GM23248 (cell line): Measurements from ENCODE around the gene USP6. TPM values are rescaled to one million over a fixed set of nuclear protein-coding genes. Genes with fewer than 3 reads are reported as not detected.

Source experiments
- DNase-seq: peaks from one replicate; pipeline ENCODE4 v3.0.0-alpha.2; 2015
- H2AFZ ChIP-seq: fragments of 200-600 bp; sonication (generic); 2 replicates; pipeline ENCODE4 v1.6.1; 2016; ENCODE audit warnings: antibody characterized with exemption
- H3F3A ChIP-seq: fragments of 200-600 bp; sonication (generic); 2 replicates; pipeline ENCODE4 v1.6.1; 2016; ENCODE audit warnings: mild to moderate bottlenecking, antibody characterized with exemption, mixed run types; ENCODE audit not compliant: insufficient read depth
- H3K27ac ChIP-seq: fragments of 200-600 bp; sonication (generic); 2 replicates; pipeline ENCODE4 v1.5.1; 2016; ENCODE audit warnings: mild to moderate bottlenecking
- H3K27me3 ChIP-seq: fragments of 200-600 bp; sonication (generic); replicated peaks from 2 replicates; pipeline ENCODE4 v1.6.1; 2016; ENCODE audit warnings: mild to moderate bottlenecking; ENCODE audit not compliant: insufficient read depth
- H3K36me3 ChIP-seq: fragments of 200-600 bp; sonication (generic); 2 replicates; pipeline ENCODE4 v1.6.1; 2016; ENCODE audit warnings: low read depth, mild to moderate bottlenecking
- H3K4me1 ChIP-seq: fragments of 200-600 bp; sonication (generic); 2 replicates; pipeline ENCODE4 v1.6.1; 2016; ENCODE audit warnings: mild to moderate bottlenecking; ENCODE audit not compliant: insufficient read depth
- H3K4me2 ChIP-seq: fragments of 200-600 bp; sonication (generic); one replicate; pipeline ENCODE4 v1.6.1; 2016; ENCODE audit warnings: mild to moderate bottlenecking; ENCODE audit not compliant: unreplicated experiment
- H3K4me3 ChIP-seq: fragments of 200-600 bp; sonication (generic); 2 replicates; pipeline ENCODE4 v1.5.1; 2016; ENCODE audit warnings: mild to moderate bottlenecking
- H3K79me2 ChIP-seq: fragments of 200-600 bp; sonication (generic); 2 replicates; pipeline ENCODE4 v1.6.1; 2016; ENCODE audit warnings: mild to moderate bottlenecking; ENCODE audit not compliant: insufficient read depth
- H3K9ac ChIP-seq: fragments of 200-600 bp; sonication (generic); 2 replicates; pipeline ENCODE4 v1.6.1; 2016; ENCODE audit warnings: mild to moderate bottlenecking
- H3K9me2 ChIP-seq: fragments of 200-600 bp; sonication (generic); 2 replicates; pipeline ENCODE4 v1.6.1; 2016; ENCODE audit warnings: mixed run types, mild to moderate bottlenecking, moderate library complexity; ENCODE audit not compliant: insufficient read depth
- H3K9me3 ChIP-seq: fragments of 200-600 bp; sonication (generic); one replicate; pipeline ENCODE4 v1.6.1; 2017; ENCODE audit warnings: low read depth
- H4K20me1 ChIP-seq: fragments of 200-600 bp; sonication (generic); 2 replicates; pipeline ENCODE4 v1.6.0; 2016; ENCODE audit not compliant: insufficient read depth
- EZH2 ChIP-seq: fragments of 200-600 bp; sonication (generic); IDR thresholded peaks from 2 replicates; pipeline ENCODE4 v1.6.1; 2018; ENCODE audit warnings: antibody characterized with exemption, mild to moderate bottlenecking; ENCODE audit not compliant: insufficient read depth, poor library complexity, severe bottlenecking
- EZH2phosphoT487 ChIP-seq: fragments of 200-600 bp; sonication (generic); IDR thresholded peaks from 2 replicates; pipeline ENCODE4 v1.6.1; 2018; ENCODE audit warnings: antibody characterized with exemption, moderate library complexity, mild to moderate bottlenecking, low read depth; ENCODE audit not compliant: insufficient read depth
- WGBS, 2 experiments: methylation state at CpG; one replicate each; pipeline ENCODE4 v1.1.6; 2015 to 2017; ENCODE audit warnings: low lambda C conversion rate in 2 of 2, low coverage in 1 of 2; ENCODE audit errors: missing lambda C conversion rate in 2 of 2; 5-methylcytosine and 5-hydroxymethylcytosine counted together
- in situ Hi-C: fragments of 300-500 bp; cut with MboI; formaldehyde crosslinking; loops from 2 replicates; pipeline ENCODE4 v1.15.0; 2020
- polyA plus RNA-seq: library from polyadenylated mRNA; unstranded; fragments of >200 nt; fragmentation: Nextera tagmentation; extraction: Ambion mirVana; gene quantifications from 2 replicates; pipeline ENCODE4 v1.2.1, GENCODE V29; 2016
- total RNA-seq: library from RNA; depleted of rRNA; stranded (reverse); fragments of >200 nt; shearing (Covaris generic); gene quantifications from 2 replicates; pipeline ENCODE4 v1.2.3, GENCODE V29; 2014

Gene USP6
- total and polyA plus RNA-seq, 2 experiments from 2014 or later, result 0.25 TPM; not detected in 1

DNA sequence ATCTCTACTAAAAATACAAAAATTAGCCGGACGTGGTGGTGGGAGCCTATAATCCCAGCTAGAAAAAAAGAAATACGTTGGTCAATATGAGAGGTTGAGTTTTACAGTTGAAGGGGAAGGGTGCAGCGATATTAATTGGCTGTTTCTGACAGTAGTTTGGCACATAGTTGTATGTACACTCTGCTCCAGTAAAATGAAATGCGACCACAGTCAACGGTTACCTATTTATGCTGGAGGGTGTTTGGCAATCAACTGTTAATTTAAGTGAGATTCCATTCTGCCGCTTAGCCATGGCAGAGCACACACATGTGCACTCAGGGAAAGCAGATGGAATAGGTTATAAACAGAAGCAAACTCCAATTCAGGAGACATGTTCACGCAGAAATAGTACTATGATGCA, 85.2 kb downstream of the USP6 start:
- Histone ChIP-seq H3K9me2 (no peaks in the 10 kb centered on the region), H2AFZ (no peak overlapping the region), H3K27me3 (no peaks in the 10 kb centered on the region), H4K20me1 (no peaks in the 10 kb centered on the region), H3K4me2 (no peak overlapping the region), H3F3A (peaks cover 12% of the 10 kb centered on the region), H3K27ac (no peak overlapping the region), H3K4me1 (peaks cover 14% of the 10 kb centered on the region), H3K9me3 (no peaks in the 10 kb centered on the region), H3K36me3 (no peaks in the 10 kb centered on the region), H3K9ac (no peak overlapping the region), H3K4me3 (no peak overlapping the region), H3K79me2 (peaks cover 7% of the 10 kb centered on the region)
- in situ Hi-C loops, result no loop called here
- DNase-seq, result no peak
- 85 to 87% methylated on average over 8 of the region's 8 CpGs for WGBS, 2 experiments
- TF ChIP-seq EZH2phosphoT487 (no peak), EZH2 (no peak)

GRCh38 chr17:5203178-5203907, 87.5 kb downstream of the USP6 start:
- in situ Hi-C loops, result no loop called here
- Histone ChIP-seq H3K9ac (no peak overlapping the region), H2AFZ (no peak overlapping the region), H3K27me3 (no peaks in the 10 kb centered on the region), H3K36me3 (no peaks in the 10 kb centered on the region), H3K27ac (peak overlapping the region; percentile 8; the same call in 1 of the 2 replicates), H3K79me2 (peaks cover 7% of the 10 kb centered on the region; the same call in 1 of the 2 replicates), H3K4me3 (no peak overlapping the region), H3K9me2 (no peaks in the 10 kb centered on the region), H3K4me2 (peak overlapping the region; percentile 13), H3K9me3 (no peaks in the 10 kb centered on the region), H3F3A (peaks cover 12% of the 10 kb centered on the region), H4K20me1 (no peaks in the 10 kb centered on the region), H3K4me1 (peaks cover 14% of the 10 kb centered on the region)
- TF ChIP-seq EZH2, result no peak
- no peak for TF ChIP-seq EZH2phosphoT487
- 91 to 92% methylated on average over 14 of the region's 14 CpGs for WGBS, 2 experiments
- peak; percentile 74 for DNase-seq

- H3K27ac ChIP-seq, result no peak overlapping the region; the same call in 1 of the 2 replicates
- no peaks in the 10 kb centered on the region for H3K9me3 ChIP-seq
- H3K9me2 ChIP-seq, result no peaks in the 10 kb centered on the region
- TF ChIP-seq EZH2phosphoT487, result no peak
- TF ChIP-seq EZH2, result no peak
- no peak overlapping the region for H2AFZ ChIP-seq
- no peaks in the 10 kb centered on the region for H4K20me1 ChIP-seq
- no peak overlapping the region for H3K4me3 ChIP-seq
- H3K27me3 ChIP-seq, result no peaks in the 10 kb centered on the region
- no peaks in the 10 kb centered on the region for H3K36me3 ChIP-seq
- 82 to 84% methylated on average over 1 of the region's 1 CpG for WGBS, 2 experiments
- H3F3A ChIP-seq, result peaks cover 12% of the 10 kb centered on the region
- peak overlapping the region; percentile 13 for H3K4me2 ChIP-seq
- peaks cover 14% of the 10 kb centered on the region for H3K4me1 ChIP-seq
- peaks cover 7% of the 10 kb centered on the region; the same call in 1 of the 2 replicates for H3K79me2 ChIP-seq
- in situ Hi-C loops, result no loop called here
- H3K9ac ChIP-seq, result no peak overlapping the region
- peak; percentile 83 for DNase-seq
These were observed 88.1 kb downstream of the USP6 start for GRCh38 chr17:5203908-5204294.

DNA sequence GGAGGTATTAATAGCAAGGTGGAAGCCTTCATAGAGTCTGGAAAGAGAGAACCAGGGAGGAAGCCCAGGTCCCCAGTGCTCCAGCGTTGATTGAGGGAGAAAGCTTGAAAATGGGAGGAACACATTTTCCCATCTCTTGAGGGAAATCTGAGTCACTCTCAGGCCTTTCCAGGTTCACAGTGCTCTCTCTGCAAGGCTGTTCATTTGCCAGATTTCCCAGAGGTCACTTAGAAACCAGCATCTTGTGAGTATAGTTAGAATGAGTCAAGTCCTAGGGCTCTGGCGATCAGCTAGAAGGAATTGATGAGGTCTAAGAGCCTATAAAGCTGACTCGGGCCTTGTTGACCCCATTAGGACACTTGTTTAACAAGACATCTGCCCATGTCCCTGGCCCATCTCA, 93.6 kb downstream of the USP6 start:
- TF ChIP-seq EZH2 (no peak), EZH2phosphoT487 (no peak)
- no peak overlapping the region for H3K4me2 ChIP-seq
- peak; percentile 64 for DNase-seq
- H3K4me1 ChIP-seq, result no peaks in the 10 kb centered on the region
- no peak overlapping the region for H3K4me3 ChIP-seq
- H4K20me1 ChIP-seq, result no peaks in the 10 kb centered on the region
- H3K27ac ChIP-seq, result no peak overlapping the region
- H3K9me3 ChIP-seq, result no peaks in the 10 kb centered on the region
- in situ Hi-C loops, result no loop called here
- H3K36me3 ChIP-seq, result no peaks in the 10 kb centered on the region
- H3K9ac ChIP-seq, result no peak overlapping the region
- WGBS, 2 experiments, result 81 to 85% methylated on average over 3 of the region's 3 CpGs
- no peak overlapping the region for H2AFZ ChIP-seq
- H3K9me2 ChIP-seq, result no peaks in the 10 kb centered on the region
- peaks cover 4% of the 10 kb centered on the region; the same call in 1 of the 2 replicates for H3K79me2 ChIP-seq
- H3K27me3 ChIP-seq, result no peaks in the 10 kb centered on the region
- H3F3A ChIP-seq, result peaks cover under 1% of the 10 kb centered on the region

DNA sequence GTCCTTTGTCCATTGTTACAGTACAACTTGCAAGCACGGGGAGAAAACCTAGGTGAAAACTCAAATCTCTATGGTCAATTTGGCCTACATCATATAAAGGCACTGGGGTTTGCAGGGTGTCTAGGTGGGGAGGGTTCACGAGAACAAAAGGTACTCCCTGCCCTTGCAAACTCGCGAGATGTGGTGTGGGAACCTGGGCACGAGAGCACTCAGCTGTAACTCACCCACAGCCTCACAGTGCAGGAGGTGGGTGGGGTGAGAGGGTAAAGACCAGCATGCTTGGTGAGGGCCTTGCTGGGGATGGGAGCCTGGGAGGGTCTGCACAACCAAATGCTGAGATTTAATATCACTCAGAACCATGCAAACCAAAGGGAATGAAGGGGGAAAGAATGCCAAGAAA, 94.3 kb downstream of the USP6 start:
- Histone ChIP-seq H3K79me2 (no peaks in the 10 kb centered on the region; the same call in 1 of the 2 replicates), H3K9me2 (no peaks in the 10 kb centered on the region), H3K4me2 (no peak overlapping the region), H2AFZ (no peak overlapping the region), H3K9ac (no peak overlapping the region), H3K27me3 (no peaks in the 10 kb centered on the region), H3K36me3 (no peaks in the 10 kb centered on the region), H3K27ac (no peak overlapping the region), H3F3A (no peaks in the 10 kb centered on the region), H4K20me1 (no peaks in the 10 kb centered on the region), H3K4me3 (no peak overlapping the region), H3K4me1 (no peaks in the 10 kb centered on the region), H3K9me3 (no peaks in the 10 kb centered on the region)
- DNase-seq, result no peak
- in situ Hi-C loops, result no loop called here
- whole genome bisulfite sequencing, 2 experiments, result 87 to 88% methylated on average over 5 of the region's 5 CpGs
- TF ChIP-seq EZH2 (no peak), EZH2phosphoT487 (no peak)
